ENCODE measurements around the gene SYNE4.

Gene SYNE4

GRCh38 chr19:35986664-35987570, 21.7 kb downstream of the SYNE4 start (continued):
- TF ChIP-seq INSM2 (tag by site-specific recombination; IDR thresholded peaks at IDR 0.05) (peak; percentile 76; the same call in 1 of the 2 replicates), FEZF1 (tag by site-specific recombination; IDR thresholded peaks at IDR 0.05) (no peak; the same call in 1 of the 2 replicates), ZNF280D (tag by site-specific recombination; IDR thresholded peaks at IDR 0.05) (peak; percentile 86; the same call in 1 of the 2 replicates), ZNF391 (tag by site-specific recombination; IDR thresholded peaks at IDR 0.05; ENCODE audit: borderline replicate concordance, low read depth) (peak; percentile 75; the same call in 1 of the 2 replicates), ZNF768 (tag by site-specific recombination; IDR thresholded peaks at IDR 0.05) (no peak), KLF16 (tag by site-specific recombination; IDR thresholded peaks at IDR 0.05) (peak; percentile 96), ZNF785 (tag by site-specific recombination; IDR thresholded peaks at IDR 0.05) (0 out of 2 replicates have a peak, but pooled peaks have one; percentile 57), ZBTB26 (tag by site-specific recombination; optimal IDR thresholded peaks at IDR 0.05) (peak; percentile 100), ZNF501 (tag by site-specific recombination; IDR thresholded peaks at IDR 0.05) (peak; percentile 92), ZNF521 (tag by site-specific recombination; IDR thresholded peaks at IDR 0.05) (no peak), ZNF792 (tag by site-specific recombination; IDR thresholded peaks at IDR 0.05) (peak; percentile 82; the same call in 1 of the 2 replicates), ZFP37 (tag by site-specific recombination; IDR thresholded peaks at IDR 0.05) (peak; percentile 84), PATZ1 (tag by site-specific recombination; IDR thresholded peaks at IDR 0.05) (peak; percentile 98), ATF2 (tag by site-specific recombination; IDR thresholded peaks at IDR 0.05; ENCODE audit: low read depth) (no peak), ZNF549 (tag by site-specific recombination; IDR thresholded peaks at IDR 0.05) (no peak), KLF8 (tag by site-specific recombination; IDR thresholded peaks at IDR 0.05) (no peak; the same call in none of the 2 replicates), ZNF692 (tag by site-specific recombination; IDR thresholded peaks at IDR 0.05) (peak; percentile 86), ZNF211 (tag by site-specific recombination; IDR thresholded peaks at IDR 0.05; ENCODE audit: low read depth) (no peak), ZNF202 (tag by site-specific recombination; IDR thresholded peaks at IDR 0.05; ENCODE audit: borderline replicate concordance) (0 out of 2 replicates have a peak, but pooled peaks have one; percentile 24), ZNF610 (tag by site-specific recombination; IDR thresholded peaks at IDR 0.05; ENCODE audit: borderline replicate concordance) (no peak), ZNF157 (tag by site-specific recombination; IDR thresholded peaks at IDR 0.05) (no peak), ZNF324 (tag by site-specific recombination; IDR thresholded peaks at IDR 0.05) (0 out of 2 replicates have a peak, but pooled peaks have one; percentile 45), ZNF132 (tag by site-specific recombination; IDR thresholded peaks at IDR 0.05; ENCODE audit: borderline replicate concordance) (no peak), ZNF292 (tag by site-specific recombination; IDR thresholded peaks at IDR 0.05; ENCODE audit: borderline replicate concordance, low read depth) (no peak), KLF10 (tag by site-specific recombination; IDR thresholded peaks at IDR 0.05) (no peak), ZNF548 (tag by site-specific recombination; IDR thresholded peaks at IDR 0.05) (no peak)

Measured in HEK293 (cell line).